HG02840 (cell line): ENCODE results near the gene MMP24.

Experiments used
- ATAC-seq: cut with Tn5 transposase; IDR thresholded peaks from one replicate; pipeline ENCODE4 v1.9.1; 2021; ENCODE audit warnings: mild to moderate bottlenecking, moderate library complexity, moderate number of reproducible peaks; ENCODE audit not compliant: unreplicated experiment, low FRiP score

Gene MMP24

DNA sequence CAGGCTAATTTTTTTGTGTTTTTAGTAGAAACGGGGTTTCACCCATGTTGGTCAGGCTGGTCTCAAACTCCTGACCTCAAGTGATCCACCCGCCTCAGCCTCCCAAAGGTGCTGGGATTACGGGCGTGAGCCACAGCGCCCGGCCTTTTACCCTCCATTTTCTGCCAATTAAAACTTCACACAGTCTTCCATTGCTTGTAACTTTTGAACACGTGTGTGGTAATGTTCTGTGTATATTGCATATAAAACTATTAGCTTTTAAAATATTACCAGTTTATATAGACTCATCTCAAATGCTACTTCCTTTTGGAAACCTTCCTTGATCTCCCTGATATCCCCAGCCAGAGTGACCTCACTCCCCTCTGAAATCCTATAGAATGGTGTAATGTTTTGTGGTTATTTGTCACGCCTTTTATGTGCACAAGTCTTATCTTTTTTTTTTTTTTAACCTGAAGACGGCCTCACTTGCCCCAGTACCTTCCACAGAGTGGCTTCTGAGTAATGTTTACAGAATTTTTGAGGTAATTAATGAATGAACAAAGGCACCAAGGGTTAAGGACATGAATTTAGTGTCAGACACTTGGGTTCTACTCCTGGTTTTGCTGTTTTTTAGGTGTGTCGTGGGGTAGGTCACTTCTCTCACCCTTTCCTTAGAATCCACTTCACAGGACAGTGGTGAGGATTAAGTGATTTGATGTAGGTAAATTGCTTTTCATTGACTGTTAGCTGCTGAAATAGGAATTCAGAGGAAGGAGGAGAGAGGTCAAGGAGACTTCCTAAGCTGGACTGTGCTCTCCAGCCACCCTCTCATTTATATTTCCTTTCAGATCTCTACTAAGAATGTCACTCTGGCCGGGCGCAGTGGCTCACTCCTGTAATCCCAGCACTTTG is 11.2 kb upstream of the MMP24 start:
- ATAC-seq, result no peak

DNA sequence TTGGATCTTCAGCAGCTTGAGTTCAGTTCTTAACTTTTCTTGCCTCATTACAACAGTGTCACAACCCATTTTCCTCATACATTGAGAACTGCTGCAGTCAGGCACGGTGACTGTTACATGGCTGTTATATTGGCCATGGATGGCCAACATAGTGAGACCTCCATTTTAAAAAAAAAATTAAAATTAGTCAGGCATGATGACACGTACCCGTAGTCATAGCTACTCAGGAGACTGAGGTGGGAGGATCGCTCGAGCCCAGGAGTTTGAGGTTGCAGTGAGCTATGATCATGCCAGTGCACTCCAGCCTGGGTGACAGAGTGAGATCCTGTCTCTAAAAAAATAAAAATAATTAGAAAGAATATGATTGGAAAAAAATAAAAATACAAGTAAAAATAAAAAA is 9.9 kb upstream of the MMP24 start:
- ATAC-seq, result no peak

DNA sequence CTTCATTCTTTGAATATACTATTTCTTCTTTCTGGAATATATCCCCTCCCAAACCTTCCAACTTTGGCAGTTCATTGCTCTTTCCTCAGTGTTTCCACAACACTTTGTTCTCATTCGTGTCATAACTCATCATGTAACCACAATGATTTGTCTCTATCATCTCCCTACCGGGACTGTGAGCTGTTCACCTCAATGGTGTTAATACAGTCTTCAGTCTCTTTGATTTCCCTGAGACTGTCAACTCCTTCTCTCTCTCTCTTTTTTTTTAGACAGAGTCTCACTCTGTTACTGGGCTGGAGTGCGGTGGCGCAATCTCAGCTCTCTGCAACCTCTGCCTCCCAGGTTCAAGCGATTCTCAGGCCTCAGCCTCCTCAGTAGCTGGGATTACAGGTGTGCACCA is 2.5 kb upstream of the MMP24 start:
- ATAC-seq, result no peak

DNA sequence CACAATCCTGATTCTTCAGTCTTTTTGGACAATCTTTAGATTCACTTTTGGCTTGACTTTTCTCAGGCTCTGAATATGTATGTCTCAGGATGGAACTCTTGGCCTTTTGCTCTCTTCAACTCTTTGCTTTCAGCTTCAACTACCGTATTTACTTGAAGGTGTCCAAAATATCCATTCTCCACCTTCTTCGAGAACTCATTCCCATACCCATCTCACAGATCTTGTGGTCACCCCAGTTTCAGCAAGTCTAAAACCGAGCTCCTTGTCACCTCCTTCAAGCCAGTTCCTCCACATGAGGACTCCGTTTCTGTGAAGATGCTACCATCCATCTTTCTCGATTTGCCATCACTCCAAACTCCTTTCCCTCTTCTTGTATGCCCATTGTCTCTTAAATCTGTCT is 2.0 kb upstream of the MMP24 start:
- ATAC-seq, result no peak

DNA sequence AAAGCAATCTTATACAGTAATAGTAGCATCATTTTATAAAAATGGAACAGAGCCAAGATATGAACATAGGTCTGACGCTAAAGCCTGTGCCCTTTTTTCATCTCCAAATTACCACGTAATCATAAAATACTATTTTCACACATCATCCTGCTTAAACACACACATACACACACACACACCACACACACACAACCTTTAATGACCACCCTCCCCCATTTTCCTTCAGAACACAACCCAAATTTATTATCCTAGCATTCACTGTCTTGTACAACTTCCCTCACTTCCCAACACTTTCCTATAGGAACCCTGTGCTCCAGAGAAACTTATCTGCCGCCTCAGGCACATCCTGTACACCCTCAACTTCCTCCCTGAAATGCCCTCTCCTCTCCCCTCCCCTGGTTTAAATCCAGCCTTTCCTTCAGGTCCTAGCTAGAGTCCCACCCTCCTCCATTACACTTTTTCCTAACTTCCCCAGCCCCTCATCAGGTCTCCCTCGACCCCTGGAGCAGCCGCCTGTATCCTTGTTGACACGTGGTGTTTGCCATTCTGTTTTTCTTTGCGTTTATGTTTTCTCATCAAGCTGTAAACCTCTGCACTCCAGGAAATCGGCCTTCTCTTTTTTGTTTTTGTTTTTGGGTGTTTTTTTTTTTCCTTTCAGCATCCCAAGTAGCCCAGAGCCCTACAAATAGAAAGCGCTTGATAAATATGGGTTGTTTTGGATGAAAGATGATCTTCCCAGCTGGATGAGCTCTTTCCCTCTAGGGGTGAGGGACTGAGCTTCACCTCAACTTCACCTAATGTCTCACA is 968 bp upstream of the MMP24 start:
- ATAC-seq, result no peak

DNA sequence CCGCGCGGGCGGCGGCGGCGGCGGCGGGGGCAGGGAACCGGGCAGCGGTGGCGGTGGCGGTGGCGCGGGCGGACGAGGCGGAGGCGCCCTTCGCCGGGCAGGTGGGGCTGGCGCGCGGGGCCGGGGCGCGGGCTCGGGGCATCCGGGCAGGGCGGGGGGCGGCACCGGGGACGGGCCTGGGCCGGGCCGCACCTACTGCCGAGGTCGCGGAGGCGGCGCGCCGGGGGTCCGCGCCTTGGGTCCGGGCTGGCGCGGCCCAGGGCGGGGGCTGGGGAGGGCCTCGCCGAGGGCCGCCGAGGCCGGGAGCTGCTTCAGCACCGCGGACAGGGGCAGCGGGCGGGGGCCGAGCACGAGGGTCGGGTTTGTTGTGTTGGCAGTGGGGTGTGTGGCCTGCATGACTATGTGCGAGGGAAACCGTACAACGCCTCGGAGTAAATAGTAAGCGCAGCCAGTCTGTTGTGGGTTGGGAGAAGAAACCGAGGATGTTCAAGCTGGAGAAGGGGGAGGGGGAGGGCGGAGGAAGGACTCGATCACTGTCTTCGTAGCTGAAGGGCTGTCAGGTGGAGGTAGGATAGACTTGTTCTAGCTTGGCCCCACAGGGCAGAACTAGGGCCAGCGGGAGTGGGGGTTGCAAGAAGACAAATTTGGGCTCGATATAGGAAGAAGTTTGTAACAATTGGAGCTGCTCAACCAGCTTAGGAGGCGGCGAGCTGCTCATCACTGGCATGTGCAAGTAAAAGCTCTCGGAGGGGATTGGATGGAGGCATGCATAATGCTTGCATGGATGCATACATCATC is 593 bp downstream of the MMP24 start:
- no peak for ATAC-seq

DNA sequence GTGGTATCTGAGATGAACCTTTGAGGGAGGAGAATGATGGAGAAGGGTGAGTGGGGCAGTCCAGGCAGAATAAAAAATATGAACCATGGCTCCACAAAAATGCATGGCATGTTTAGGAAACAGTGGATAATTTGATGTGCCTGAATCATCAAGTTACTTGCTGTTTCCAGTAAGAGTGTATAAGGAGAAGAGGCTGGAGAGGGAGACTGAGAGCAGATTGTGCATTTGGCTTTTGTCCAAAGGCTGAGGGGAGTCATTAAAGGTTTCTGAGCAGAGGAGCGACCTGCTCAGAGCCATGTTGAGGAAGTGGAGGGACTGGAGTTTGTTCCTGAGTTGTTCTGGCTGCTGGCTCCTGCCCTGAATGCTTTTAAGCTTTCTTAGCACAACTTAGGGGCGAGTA is 6.1 kb downstream of the MMP24 start:
- no peak for ATAC-seq

DNA sequence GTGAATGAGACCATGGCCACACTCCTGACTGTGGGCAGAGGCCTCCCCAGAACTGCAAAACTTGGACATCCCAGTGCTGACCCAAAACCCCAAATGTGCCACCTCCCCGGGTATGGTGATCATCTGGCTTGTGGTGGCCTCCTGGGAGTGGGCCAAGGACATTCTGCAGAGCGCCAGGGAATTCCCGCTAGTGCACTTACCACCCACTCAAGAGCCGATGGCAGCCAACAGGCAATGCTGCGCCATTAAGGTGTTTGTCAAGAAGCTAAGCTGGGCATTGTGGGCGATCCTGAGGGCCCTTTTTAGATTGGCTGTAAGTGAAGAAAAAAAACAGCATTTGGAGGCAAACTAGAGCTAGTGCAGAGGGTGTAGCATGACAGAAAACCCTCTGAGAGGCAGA is 9.4 kb downstream of the MMP24 start:
- no peak for ATAC-seq

DNA sequence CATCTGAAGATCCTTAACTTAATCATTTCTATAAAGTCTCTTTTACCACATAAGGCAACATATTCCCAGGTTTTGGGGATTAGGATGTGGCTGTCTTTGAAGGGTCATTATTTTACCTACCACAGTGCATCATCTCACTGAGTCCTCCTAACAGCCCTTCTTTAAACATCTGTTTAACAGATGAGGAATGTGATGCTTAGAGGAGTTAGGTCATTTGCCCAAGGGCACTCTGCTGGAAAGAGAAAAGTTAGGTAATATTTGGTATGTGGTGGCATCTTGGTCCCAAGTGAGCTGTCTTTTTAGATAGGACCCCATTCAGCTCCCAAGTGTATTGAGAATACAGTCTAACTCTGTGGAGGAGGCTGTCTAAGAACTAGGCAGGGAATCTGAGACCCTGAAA is 11.0 kb downstream of the MMP24 start:
- ATAC-seq, result no peak

DNA sequence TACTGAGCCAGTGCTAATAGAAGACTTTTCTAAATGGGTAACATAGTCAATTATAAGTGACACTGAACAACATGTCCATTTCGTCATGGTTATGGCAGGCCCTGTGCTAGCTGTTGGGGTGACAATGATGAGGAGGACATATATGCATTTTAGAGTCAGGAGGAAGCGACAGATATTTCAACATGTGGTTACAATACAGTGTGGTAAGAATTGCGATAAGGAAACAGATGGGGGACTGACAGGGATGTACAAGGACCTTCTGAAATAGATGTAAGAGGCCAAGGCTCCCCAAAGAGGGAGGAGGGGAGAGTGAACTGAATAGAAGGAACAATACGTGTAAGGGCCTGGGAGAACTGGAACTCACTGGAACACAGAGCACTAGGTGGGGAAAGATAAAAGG is 11.7 kb downstream of the MMP24 start:
- no peak for ATAC-seq

DNA sequence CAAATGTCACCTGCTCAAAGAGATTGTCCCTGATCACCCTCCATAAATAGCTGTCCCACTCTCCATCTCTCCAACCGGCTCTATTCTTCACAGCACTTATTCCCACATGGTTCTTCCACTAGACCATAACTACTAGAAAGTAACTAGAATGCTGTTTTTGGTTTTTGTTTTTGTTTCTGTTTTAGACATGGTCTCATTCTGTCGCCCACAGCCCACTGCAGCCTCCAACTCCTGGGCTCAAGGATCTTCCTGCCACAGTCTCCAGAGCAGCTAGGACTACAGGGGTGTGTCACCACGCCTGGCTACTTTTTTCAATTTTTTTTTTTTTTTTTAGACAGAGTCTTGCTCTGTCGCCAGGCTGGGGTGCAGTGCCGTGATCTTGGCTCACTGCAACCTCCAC is 12.2 kb downstream of the MMP24 start:
- no peak for ATAC-seq

DNA sequence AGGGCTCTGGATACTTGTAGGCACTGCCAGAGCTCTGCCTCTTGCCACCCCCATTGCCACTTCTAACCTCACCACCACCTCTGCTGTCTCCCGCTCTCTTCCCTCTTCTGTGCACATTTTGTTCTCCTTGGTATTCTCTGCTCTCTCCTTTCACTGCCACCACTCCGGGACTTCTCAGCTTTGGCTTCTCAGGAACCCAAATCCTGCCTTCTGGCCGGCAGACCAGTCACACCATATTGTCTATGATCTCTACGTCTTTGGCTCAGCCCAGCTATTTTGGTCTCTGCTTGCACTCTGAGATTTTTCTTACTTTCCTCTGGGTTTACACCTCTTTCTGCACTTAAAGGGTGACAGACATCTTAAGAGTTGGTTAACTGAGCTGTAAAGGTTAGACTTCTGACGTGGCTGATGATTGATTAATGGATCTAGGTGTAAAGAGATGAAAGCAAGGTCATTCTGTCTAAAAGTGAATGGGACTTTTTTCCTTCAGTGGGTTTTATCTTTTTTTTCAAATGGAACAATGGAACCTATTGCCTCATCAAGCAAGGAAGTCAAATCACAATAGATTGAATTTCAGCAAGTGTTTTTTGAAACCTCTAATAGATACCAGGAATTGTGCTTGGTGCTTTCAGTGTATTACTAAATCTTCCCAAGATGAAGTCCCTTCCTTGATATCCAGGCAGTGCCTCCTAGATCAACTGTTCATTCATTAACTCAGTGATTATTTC is 13.8 kb downstream of the MMP24 start:
- ATAC-seq, result no peak

DNA sequence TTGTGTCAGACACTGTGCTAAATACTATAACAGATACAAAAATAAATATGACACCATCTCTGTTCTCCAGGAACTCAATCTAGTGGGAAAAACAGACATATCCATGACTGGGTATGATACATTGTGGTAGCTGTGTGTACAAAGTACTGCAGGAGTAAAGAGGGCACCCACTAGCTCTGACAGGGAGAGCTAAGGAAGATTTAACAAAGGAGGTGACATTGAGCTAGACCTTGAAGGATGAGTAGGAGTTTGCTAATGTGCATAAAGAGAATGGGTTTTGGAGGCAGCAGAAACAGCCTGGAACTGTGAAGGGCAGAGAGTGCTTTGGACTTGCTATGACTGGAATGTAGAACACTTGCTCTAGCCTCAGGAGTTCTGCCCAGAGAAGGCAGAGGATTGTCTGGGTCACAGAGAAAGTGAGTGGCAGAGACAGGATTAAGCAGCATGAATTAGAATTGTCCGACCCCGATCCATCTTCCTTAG is 14.4 kb downstream of the MMP24 start:
- ATAC-seq, result no peak

DNA sequence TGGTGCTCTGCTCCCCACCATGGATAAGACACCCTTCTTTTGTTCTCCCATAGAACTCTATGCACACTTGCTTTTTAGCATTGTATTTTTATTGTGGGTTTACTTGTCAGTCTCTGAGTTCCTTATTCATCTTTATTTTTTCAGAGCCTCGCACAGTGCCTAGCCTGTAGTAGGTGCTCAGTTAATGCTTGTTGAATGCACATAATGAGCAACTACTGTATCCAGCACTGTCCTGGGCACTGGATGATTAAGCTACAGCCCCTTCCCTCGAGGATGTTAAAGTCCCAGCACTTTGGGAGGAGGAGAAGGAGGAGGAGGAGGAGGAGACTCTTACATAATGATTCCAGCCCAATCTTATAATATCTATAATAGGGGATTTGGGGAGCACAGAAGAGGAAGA is 16.8 kb downstream of the MMP24 start:
- no peak for ATAC-seq

DNA sequence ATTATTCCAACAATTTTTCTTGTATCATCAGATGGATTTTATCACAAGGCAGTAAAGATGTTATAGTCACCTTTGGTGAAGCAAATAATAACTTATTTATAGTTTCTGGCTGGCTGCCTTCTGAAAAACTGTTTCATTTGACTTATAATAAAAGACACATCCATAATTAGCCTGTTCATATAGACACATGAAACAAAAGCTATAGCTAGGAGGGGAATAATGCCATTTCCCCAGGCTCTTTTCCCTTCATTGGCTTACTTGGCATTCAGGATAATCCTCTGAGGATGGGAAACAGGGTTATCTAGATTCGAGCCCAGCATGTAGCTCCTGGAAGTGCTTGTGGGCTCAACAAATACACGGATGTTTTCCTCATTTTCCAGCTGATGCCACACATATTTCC is 17.5 kb downstream of the MMP24 start:
- no peak for ATAC-seq

DNA sequence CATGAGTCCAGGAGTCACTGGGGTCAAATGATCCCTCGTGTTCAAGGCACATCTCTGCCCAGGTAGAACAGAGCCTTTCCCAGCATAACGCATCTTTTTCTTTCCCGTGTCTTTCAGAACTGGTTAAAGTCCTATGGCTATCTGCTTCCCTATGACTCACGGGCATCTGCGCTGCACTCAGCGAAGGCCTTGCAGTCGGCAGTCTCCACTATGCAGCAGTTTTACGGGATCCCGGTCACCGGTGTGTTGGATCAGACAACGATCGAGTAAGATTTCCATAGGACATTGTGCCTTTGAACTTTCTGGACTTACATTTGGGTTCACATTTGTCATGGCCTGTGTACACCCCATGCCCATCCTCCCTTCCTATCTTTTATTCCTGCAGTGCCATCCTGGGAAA is 20.2 kb downstream of the MMP24 start:
- ATAC-seq, result no peak

DNA sequence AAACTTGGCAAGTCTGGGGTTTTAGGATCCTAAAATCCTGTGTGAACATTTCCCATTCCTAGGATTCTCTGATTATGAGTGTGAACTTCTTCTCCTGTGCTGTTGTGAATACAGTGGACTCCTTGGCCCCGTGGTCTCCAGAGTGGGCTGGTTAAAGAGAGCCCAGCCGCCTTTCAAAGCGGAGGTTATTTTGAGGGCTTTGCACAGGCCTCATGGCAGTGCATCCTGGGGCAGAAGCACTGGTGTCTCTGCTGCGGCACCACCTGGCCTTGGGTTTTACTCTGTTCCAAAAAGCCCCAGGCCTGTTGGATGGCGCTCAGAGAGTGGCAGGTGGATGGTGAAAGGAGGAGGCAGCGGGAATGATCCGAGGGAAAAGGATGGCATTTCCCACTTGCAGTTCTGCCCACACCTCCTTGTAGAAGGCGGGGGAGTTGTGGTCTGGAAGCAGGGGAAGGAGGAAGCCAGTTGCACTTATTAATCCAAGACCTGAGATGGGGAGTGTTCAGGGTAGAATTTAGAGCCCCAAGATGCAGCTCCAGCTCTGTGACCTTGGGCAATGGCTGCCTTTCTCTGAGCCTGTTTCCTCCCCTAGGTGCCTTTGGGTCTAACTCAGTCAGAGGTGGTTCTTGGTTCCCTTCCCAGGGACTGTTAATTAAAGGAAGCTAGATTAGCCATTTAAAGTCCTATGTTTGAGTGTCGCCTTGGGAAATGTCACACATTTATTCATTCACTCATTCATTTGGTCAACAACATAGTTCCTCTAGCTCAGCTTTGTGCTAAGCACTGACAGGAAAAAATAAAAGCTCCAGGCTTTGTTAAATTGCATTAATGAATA is 22.4 kb downstream of the MMP24 start:
- no peak for ATAC-seq

DNA sequence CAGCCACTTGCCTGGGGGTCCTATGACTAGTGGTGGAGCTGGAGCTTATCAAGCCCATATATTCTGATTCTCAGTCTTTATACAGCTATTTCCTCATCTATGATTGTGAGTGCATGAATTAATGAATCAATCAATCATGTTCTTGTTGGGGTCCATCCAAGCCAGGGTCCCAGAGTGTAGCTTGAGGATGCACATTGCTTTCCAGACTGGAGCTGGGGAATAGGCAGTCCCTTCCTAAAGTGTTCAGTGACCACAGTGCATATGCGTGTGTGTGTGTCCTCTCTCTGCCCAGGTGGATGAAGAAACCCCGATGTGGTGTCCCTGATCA is 25.1 kb downstream of the MMP24 start:
- ATAC-seq, result no peak

DNA sequence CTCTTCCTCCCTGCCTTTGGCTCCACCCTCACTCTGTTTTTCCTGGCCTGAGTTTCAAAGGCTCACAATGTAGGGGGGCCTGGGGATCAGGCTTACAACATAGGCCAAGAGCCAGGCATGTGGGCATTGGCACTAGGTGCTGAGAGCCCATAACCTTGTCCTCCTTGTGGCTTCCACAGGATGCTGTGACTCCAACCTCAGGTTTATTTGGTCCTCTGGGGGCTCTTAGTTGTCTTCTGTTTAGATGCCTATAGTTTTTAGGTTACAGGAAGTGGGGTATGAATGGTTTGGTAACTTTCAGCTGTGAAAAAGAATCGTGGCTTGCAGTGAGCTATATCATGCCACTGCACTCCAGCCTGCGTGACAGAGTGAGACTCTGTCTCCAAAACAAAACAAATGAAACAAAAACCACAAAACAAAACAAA is 25.6 kb downstream of the MMP24 start:
- ATAC-seq, result no peak
